Esophagus (tissue), 2 donors: ENCODE measurements around the gene CDH24. TPM values are rescaled to one million over a fixed set of nuclear protein-coding genes. Genes with fewer than 3 reads are reported as not detected.
A peak's percentile ranks its signal among the peaks of the same experiment; 100 is the strongest.

Experiments used
- H3K27ac ChIP-seq, 2 donors: one replicate each; pipeline ENCODE4 v1.5.1; 2013; ENCODE audit warnings: low read depth in 2 of 2, mild to moderate bottlenecking in 2 of 2, inconsistent platforms in 1 of 2, low read length in 1 of 2, moderate library complexity in 1 of 2
- H3K27me3 ChIP-seq, 2 donors: one replicate each; pipeline ENCODE4 v1.6.1; 2013; ENCODE audit warnings: low read length in 2 of 2, control low read depth in 1 of 2, mild to moderate bottlenecking in 1 of 2; ENCODE audit not compliant: insufficient read depth in 2 of 2, control insufficient read depth in 1 of 2
- H3K36me3 ChIP-seq, 2 donors: one replicate each; pipeline ENCODE4 v1.6.1; 2013; ENCODE audit warnings: low read length in 1 of 2; ENCODE audit not compliant: control insufficient read depth in 2 of 2, insufficient read depth in 2 of 2
- H3K4me1 ChIP-seq, 2 donors: one replicate each; pipeline ENCODE4 v1.6.1; 2013; ENCODE audit warnings: low read length in 1 of 2; ENCODE audit not compliant: control insufficient read depth in 2 of 2, insufficient read depth in 2 of 2
- H3K4me3 ChIP-seq, 2 donors: one replicate each; pipeline ENCODE4 v1.5.1; 2013; ENCODE audit warnings: low read length in 2 of 2, mild to moderate bottlenecking in 2 of 2, low read depth in 1 of 2, moderate library complexity in 1 of 2
- H3K9me3 ChIP-seq, 2 donors: one replicate each; pipeline ENCODE4 v1.6.1; 2013; ENCODE audit warnings: mild to moderate bottlenecking in 2 of 2, low read depth in 1 of 2, low read length in 1 of 2, moderate library complexity in 1 of 2; ENCODE audit not compliant: control insufficient read depth in 2 of 2, insufficient read depth in 1 of 2
- WGBS, 2 donors: extraction: QIAGEN DNeasy Blood & Tissue Kit; methylation state at CpG; one replicate each; pipeline ENCODE4 v1.1.7; 2013; 5-methylcytosine and 5-hydroxymethylcytosine counted together
- polyA plus RNA-seq, 2 donors: library from polyadenylated mRNA; stranded (reverse); fragments of 200-250 nt; gene quantifications; one replicate each; pipeline ENCODE4 v1.2.3, GENCODE V29; 2013
- donor health status: healthy with polysubstance abuse.
- donor health status: Bipolar disorder and iron deficiency.

CDH24 gene
- polyA plus RNA-seq, 2 donors, result 4.2 to 7.4 TPM

DNA sequence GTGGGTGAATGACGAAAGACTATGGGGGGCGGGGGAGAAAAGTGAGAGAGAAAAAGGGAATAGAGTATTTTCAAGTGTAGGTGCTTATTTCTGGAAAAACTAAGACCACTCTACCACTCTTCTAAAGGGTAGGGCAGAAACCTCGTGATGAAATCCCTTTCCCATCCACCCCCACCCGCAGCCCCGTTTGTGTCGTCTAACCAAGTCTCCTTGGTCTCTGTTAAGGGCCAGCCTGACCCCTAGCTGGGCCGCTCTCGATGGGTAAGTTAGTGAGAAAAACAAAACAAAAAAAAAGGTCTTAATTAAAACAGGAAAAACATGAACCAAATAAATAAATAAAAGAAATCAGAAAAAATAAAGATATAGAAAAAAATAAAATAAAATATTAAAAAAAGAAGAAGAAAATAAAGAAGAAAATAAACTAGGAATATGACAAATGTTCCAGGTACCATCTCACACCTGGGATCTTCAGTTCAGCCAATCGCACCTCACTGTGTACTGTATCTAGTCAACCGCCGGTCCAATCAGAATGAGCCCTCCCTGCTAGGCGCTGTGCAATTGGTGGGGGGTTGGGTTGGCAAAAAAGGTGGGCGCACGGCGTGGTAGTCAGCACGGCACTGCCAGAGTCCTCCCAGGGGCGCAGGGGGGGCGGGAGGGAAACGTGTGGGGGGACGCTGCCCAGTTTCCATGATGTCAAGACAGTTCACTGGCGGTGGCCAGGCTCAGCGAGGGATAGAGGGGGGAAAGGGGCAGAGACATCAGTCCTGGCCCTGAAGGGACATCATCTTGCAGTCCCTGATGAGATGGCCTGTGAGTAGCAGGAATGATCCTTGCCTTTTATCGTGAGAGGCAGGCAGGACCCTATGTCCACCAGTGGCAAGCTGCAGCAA, 9.8 kb upstream of the CDH24 start:
- H3K4me1 ChIP-seq, result peaks cover 0 to 5% of the 10 kb centered on the region in 2 donors
- no peak overlapping the region for H3K27ac ChIP-seq
- no peak overlapping the region for H3K4me3 ChIP-seq
- WGBS, 2 donors, result 87 to 88% methylated on average over 23 of the region's 23 CpGs
- peaks cover 27 to 41% of the 10 kb centered on the region in 2 donors for H3K36me3 ChIP-seq
- H3K27me3 ChIP-seq, result no peaks in the 10 kb centered on the region
- H3K9me3 ChIP-seq, result no peaks in the 10 kb centered on the region

DNA sequence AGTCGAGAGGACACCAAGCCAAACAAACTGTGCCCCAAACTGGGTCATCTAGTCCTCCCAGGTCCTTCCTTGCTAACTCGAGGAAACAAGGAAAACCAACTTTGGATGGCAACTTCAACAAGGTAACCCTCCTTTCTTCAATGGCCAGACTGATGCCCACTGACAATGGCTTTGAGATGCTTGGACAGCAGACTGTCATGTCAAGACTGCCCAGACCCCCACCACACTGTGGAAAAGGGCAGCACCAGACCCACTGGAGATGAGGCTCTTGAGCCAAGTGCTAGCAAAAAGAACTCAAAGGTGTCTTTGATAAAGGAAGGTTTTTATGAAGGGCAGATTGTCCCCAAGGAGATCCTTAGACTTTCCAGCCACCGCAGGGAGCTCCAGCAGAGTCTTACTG, 9.0 kb upstream of the CDH24 start:
- Histone ChIP-seq H3K36me3 (peaks cover 29 to 43% of the 10 kb centered on the region in 2 donors), H3K9me3 (no peaks in the 10 kb centered on the region), H3K27me3 (no peaks in the 10 kb centered on the region), H3K27ac (no peak overlapping the region), H3K4me3 (no peak overlapping the region), H3K4me1 (peaks cover 0 to 3% of the 10 kb centered on the region in 2 donors)
- WGBS, 2 donors, result 87 to 89% methylated on average over 3 of the region's 3 CpGs

DNA sequence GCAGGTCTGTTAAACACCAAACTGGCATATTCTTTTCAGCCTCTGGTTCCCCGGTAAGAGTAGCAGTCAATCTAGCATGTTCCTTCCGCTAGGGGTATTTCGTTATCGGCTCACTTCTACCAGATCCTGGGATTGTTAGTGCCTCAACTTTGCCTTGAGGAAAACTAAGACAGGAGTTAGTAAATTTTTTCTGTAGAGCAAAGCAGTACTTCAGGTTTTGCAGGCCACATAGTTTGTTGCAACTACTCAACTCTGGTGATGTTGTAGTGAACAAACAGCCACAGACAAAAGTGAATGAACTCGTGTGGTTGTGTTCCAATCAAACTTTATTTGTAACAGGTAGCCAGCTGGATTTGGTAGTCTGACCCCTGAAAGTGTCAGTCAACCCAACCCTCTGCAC, 6.3 kb upstream of the CDH24 start:
- H3K9me3 ChIP-seq, result no peaks in the 10 kb centered on the region
- no peak overlapping the region for H3K27ac ChIP-seq
- H3K4me3 ChIP-seq, result no peak overlapping the region
- H3K36me3 ChIP-seq, result peaks cover 33 to 66% of the 10 kb centered on the region in 2 donors
- WGBS, 2 donors, result 82% methylated on average over 5 of the region's 5 CpGs
- no peaks in the 10 kb centered on the region for H3K27me3 ChIP-seq
- peaks cover 0 to 3% of the 10 kb centered on the region in 2 donors for H3K4me1 ChIP-seq

DNA sequence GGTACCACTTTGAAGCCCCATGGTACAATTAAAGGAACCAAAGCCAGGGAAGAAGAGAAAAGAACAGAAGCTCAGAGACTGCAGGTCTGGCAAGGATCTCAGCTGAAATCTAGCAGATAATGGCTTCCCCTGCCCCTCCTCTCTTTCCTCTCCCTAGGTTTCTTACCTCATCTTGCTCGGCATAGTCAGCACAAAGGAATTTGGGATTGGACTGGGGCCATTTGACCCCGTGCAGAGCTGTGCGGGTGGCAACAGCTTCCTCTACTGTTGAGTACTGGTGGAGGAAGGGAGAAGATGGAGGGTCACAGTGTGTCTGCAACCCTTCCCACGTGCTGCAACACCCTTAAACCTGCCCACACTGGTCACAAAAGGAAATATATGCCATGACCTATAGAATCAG, 4.7 kb upstream of the CDH24 start:
- no peaks in the 10 kb centered on the region for H3K27me3 ChIP-seq
- no peak overlapping the region for H3K4me3 ChIP-seq
- peak overlapping the region in 1 of 2 donors; percentile 48 for H3K27ac ChIP-seq
- H3K9me3 ChIP-seq, result no peaks in the 10 kb centered on the region
- peaks cover 0 to 5% of the 10 kb centered on the region in 2 donors for H3K4me1 ChIP-seq
- peaks cover 24 to 55% of the 10 kb centered on the region in 2 donors for H3K36me3 ChIP-seq
- WGBS, 2 donors, result 13 to 30% methylated on average over 4 of the region's 4 CpGs

DNA sequence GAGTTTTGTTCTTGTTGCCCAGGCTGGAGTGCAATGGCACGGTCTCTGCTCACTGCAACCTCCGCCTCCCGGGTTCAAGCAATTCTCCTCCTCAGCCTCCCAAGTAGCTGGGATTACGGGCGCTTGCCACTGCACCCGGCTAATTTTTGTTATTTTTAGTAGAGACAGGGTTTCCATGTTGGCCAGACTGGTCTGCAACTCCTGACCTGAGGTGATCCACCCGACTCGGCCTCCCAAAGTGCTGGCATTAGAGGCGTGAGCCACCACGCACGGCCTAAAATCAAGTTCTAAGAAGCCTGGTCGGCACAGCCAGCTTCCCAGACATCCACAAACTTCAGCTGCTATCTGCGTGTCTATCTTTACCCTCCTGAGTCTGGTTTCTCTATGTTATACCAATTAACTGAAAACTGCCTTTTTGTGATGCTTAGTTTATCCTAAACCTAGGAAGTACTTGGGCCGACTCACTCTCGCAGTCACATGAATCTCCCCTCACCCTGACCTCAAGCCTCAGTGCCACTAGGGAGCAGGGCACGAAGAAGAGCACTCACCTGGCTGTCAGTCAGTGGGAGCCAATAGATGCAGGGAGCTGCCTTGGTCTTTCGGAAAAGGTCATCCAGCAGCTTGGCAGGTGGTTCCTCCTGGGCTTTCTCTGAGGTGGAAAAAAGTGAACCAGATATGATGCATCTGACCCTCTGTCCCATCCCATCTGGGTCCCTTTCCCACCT, 3.4 kb upstream of the CDH24 start:
- peaks cover 17 to 47% of the 10 kb centered on the region in 2 donors for H3K36me3 ChIP-seq
- peaks cover 0 to 12% of the 10 kb centered on the region in 2 donors for H3K4me1 ChIP-seq
- H3K27me3 ChIP-seq, result no peaks in the 10 kb centered on the region
- no peaks in the 10 kb centered on the region for H3K9me3 ChIP-seq
- no peak overlapping the region for H3K4me3 ChIP-seq
- H3K27ac ChIP-seq, result no peak overlapping the region
- WGBS, 2 donors, result 92 to 94% methylated on average over 17 of the region's 17 CpGs

DNA sequence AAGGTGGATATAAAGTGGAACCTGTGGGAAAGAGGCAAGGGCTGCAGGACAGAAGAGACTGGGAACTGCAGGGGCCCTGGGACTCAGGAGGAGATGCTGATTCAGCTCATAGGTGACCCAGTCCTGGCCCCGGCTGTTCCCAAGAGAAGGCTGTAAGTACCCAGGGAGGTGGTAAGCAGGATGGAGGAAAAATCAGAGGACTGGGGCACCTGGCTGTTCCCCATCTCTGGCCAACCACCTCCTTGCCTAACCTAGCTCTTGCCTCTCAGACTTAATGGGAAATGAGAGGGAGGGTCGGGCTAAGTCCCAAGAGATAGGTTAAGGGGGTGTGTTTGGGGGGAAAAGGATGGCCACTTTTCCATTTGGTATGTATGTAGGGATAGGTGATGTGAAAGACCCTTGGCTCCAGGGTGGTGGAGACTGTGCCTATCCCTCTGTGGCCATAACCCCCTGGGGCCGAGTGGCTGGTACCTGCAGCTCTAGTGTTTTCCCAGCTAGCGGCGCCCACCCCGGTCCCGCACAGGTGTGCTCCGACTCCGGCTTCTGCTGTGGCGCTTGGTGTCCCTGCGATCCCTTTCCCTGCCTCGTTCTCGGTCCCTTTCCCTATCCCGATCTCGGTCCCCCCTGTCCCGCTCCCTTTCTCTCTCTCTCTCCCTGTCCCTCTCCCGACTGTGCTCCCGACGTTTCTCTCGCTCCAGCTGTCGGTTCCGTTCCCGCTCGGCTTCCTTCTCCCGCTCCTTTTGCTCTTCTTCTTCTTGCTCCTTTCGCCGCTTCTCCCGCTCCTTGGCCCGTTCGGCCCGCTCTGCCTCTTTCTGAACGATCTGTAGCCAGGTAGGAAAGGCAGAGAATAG, 1.6 kb upstream of the CDH24 start:
- Histone ChIP-seq H3K4me3 (no peak overlapping the region), H3K27ac (no peak overlapping the region), H3K4me1 (peaks cover 0 to 13% of the 10 kb centered on the region in 2 donors), H3K36me3 (peaks cover 12 to 42% of the 10 kb centered on the region in 2 donors), H3K9me3 (no peaks in the 10 kb centered on the region), H3K27me3 (no peaks in the 10 kb centered on the region)
- 86 to 90% methylated on average over 26 to 32 of the region's 32 CpGs for WGBS, 2 donors

DNA sequence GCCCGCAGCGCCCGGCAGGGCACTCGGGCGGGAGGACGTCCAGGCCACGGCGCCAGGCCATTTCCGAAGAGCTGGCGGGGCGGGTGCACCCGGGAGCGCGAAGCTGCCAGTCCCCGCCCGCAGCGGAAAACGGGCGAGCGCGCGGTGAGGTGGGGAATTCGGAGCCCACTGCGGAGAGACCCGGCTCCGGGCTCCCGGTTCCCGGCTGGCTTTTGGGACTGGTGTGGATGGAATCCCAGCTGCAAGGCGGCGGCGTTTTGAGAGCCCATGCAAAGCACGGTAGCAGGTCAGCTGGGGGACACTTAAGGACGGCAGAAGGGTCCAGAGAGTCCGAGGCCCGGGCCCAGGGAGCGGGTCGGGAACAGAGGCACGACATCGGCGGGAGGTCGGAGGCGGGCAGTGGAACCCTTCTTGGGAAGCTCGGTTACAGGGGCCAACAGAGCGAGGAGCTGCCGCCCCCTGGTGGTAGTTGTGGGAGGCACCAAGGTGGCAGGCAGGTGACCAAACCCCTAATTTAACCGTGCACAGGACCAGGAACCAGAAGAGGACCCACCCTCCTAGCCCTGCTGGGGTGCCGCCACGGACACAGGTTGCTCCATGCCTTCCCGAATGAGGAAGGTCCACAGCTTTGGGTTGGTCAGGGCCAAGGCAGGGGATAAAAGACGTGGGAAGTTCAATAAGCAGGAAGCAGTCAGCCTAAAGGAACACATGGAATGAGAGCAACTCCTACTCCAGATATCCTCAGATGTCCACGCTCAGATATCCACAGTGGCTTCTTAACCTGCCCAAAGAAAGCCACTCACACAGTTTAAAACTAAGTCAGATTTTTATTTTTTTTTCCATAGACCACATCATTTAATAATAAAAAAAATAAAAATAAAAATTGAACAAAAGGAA, 685 bp upstream of the CDH24 start:
- Histone ChIP-seq H3K4me1 (peaks cover 0 to 13% of the 10 kb centered on the region in 2 donors), H3K36me3 (peaks cover 6 to 35% of the 10 kb centered on the region in 2 donors), H3K27ac (peak overlapping the region; percentile 67 to 81), H3K27me3 (no peaks in the 10 kb centered on the region), H3K9me3 (no peaks in the 10 kb centered on the region), H3K4me3 (peak overlapping the region; percentile 63 to 78)
- whole genome bisulfite sequencing, 2 donors, result 1% methylated on average over 50 to 51 of the region's 51 CpGs

DNA sequence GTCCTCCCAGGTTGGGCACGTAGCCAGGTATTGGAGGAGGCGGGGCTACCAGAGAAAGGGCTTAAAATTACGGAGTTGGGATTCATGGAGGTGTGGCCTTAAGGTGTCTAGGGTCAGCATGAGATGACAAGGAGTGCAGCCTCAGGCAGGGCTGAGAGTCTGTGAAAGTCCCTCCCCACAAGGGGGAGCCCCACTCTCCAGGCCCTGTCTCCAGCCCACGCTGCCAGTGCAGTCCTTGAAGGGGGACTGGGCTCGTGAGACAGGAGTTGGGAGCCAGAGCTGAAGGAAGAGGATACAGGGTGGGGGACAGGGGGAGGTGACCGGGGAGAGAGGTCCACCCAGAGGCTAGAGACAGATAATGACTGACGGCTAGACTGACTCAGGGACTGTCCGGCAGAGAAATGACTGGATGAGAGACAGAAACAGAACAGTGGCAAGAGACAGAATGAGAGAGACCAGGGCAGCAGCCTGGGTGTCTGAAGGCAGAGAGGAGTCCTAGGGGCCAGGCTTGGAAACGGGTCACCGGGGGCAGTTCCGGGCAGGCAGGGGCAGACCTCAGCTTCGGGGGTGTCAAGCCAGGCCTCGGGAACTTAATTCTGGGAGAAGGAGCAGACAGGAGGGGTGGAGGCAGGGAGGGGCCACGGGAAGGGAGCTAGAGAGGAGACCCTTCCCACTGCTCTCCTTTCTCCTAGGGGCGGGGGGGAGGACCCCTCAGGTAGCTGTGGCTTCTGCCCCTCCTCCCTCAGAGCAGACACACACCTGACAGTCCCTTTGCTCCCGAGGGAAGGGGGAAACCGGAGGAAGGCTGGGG, 970 bp downstream of the CDH24 start:
- H3K4me3 ChIP-seq, result peak overlapping the region; percentile 63 to 78
- 7 to 8% methylated on average over 16 to 17 of the region's 17 CpGs for WGBS, 2 donors

More for the DNA sequence above, 970 bp downstream of the CDH24 start:
- H3K9me3 ChIP-seq, result no peaks in the 10 kb centered on the region
- peaks cover 0 to 10% of the 10 kb centered on the region in 2 donors for H3K4me1 ChIP-seq
- H3K27ac ChIP-seq, result no peak overlapping the region
- no peaks in the 10 kb centered on the region for H3K27me3 ChIP-seq
- peaks cover 4 to 24% of the 10 kb centered on the region in 2 donors for H3K36me3 ChIP-seq
